ENCODE measurements around the gene NFKBIA.
"Not testable (repeated sequence)": the region's sequence is repeated elsewhere in the genome, so short reads cannot be mapped to it uniquely, and the experiment has no call there.

NFKBIA gene

GRCh38 chr14:35383569-35384454, 20.7 kb downstream of the NFKBIA start:
- Histone ChIP-seq H3K4me3 (replicated peaks; ENCODE audit: insufficient read depth, low read length) (no peak overlapping the region), H3K27me3 (ENCODE audit: insufficient read depth, poor library complexity, severe bottlenecking) (no peaks in the 10 kb centered on the region), H3K27ac (replicated peaks) (no peak overlapping the region)
- DNase-seq (ENCODE audit: low read depth in 1 of 2, low spot score in 1 of 2) = no peak
- TF ChIP-seq REST (IDR thresholded peaks at IDR 0.05; ENCODE audit: insufficient replicate concordance, low read depth) = no peak
- no peak for TF ChIP-seq POLR2AphosphoS5 (IDR thresholded peaks at IDR 0.05; ENCODE audit: low read depth)
- TF ChIP-seq SPI1 (IDR thresholded peaks at IDR 0.05; ENCODE audit: borderline replicate concordance, low read depth) = no peak
- TF ChIP-seq GABPA (IDR thresholded peaks at IDR 0.05; ENCODE audit: low read depth) = no peak
- no peak for TF ChIP-seq CTCF (IDR thresholded peaks at IDR 0.05; ENCODE audit: insufficient read depth, low read length)

- H3K27me3 ChIP-seq (ENCODE audit: insufficient read depth, poor library complexity, severe bottlenecking) = no peaks in the 10 kb centered on the region
- no peak overlapping the region for H3K4me3 ChIP-seq (replicated peaks; ENCODE audit: insufficient read depth, low read length)
- TF ChIP-seq GABPA (IDR thresholded peaks at IDR 0.05; ENCODE audit: low read depth) (no peak), SPI1 (IDR thresholded peaks at IDR 0.05; ENCODE audit: borderline replicate concordance, low read depth) (no peak), CTCF (IDR thresholded peaks at IDR 0.05; ENCODE audit: insufficient read depth, low read length) (no peak), REST (IDR thresholded peaks at IDR 0.05; ENCODE audit: insufficient replicate concordance, low read depth) (no peak), POLR2AphosphoS5 (IDR thresholded peaks at IDR 0.05; ENCODE audit: low read depth) (no peak)
- no peak for DNase-seq (ENCODE audit: low read depth in 1 of 2, low spot score in 1 of 2)
- H3K27ac ChIP-seq (replicated peaks) = no peak overlapping the region
These were observed 23.8 kb downstream of the NFKBIA start for GRCh38 chr14:35380794-35381193.

GRCh38 chr14:35379234-35379933, 25.2 kb downstream of the NFKBIA start:
- not testable (repeated sequence) for H3K27me3 ChIP-seq (ENCODE audit: insufficient read depth, poor library complexity, severe bottlenecking); H3K4me3 ChIP-seq (replicated peaks; ENCODE audit: insufficient read depth, low read length); H3K27ac ChIP-seq (replicated peaks); DNase-seq (ENCODE audit: low read depth in 1 of 2, low spot score in 1 of 2)

- Histone ChIP-seq H3K27ac (replicated peaks) (no peak overlapping the region), H3K27me3 (ENCODE audit: insufficient read depth, poor library complexity, severe bottlenecking) (no peaks in the 10 kb centered on the region), H3K4me3 (replicated peaks; ENCODE audit: insufficient read depth, low read length) (no peak overlapping the region)
- no peak for DNase-seq (ENCODE audit: low read depth in 1 of 2, low spot score in 1 of 2)
- TF ChIP-seq GABPA (IDR thresholded peaks at IDR 0.05; ENCODE audit: low read depth) (no peak), REST (IDR thresholded peaks at IDR 0.05; ENCODE audit: insufficient replicate concordance, low read depth) (no peak), CTCF (IDR thresholded peaks at IDR 0.05; ENCODE audit: insufficient read depth, low read length) (no peak), POLR2AphosphoS5 (IDR thresholded peaks at IDR 0.05; ENCODE audit: low read depth) (no peak), SPI1 (IDR thresholded peaks at IDR 0.05; ENCODE audit: borderline replicate concordance, low read depth) (no peak)
These were observed 25.9 kb downstream of the NFKBIA start for GRCh38 chr14:35378425-35379233.

All from HL-60 (cell line).